Measurements from ENCODE around the gene JAK3. TPM values are rescaled to one million over a fixed set of nuclear protein-coding genes. Genes with fewer than 3 reads are reported as not detected.

Gene JAK3
- total and polyA plus RNA-seq, 2 of the 13 experiments (the other 11 are each of a cell fraction or from before 2014, with no cell fraction given) = 3.4 to 18.6 TPM

GRCh38 chr19:17855280-17856152, 7.7 kb upstream of the JAK3 start (continued):
- TF ChIP-seq PBX3 (CRISPR knock-in tag; IDR thresholded peaks at IDR 0.05; ENCODE audit: borderline replicate concordance) = no peak
- no peak for TF ChIP-seq SP5 (CRISPR knock-in tag; IDR thresholded peaks at IDR 0.05; ENCODE audit: borderline replicate concordance, low read depth)
- TF ChIP-seq PAWR (CRISPR knock-in tag; IDR thresholded peaks at IDR 0.05; ENCODE audit: borderline replicate concordance) = no peak
- TF ChIP-seq SMAD9 (CRISPR knock-in tag; IDR thresholded peaks at IDR 0.05) = no peak
- TF ChIP-seq ZNF770 (CRISPR knock-in tag; IDR thresholded peaks at IDR 0.05) = no peak
- no peak for TF ChIP-seq SRY (CRISPR knock-in tag; IDR thresholded peaks at IDR 0.05)
- no peak for TF ChIP-seq MNT (IDR thresholded peaks at IDR 0.05)
- no peak for TF ChIP-seq ZHX1 (CRISPR knock-in tag; IDR thresholded peaks at IDR 0.05; ENCODE audit: low read depth)
- no peak for TF ChIP-seq ZNF329 (CRISPR knock-in tag; IDR thresholded peaks at IDR 0.05; ENCODE audit: low read depth)
- no peak for TF ChIP-seq ZSCAN22 (CRISPR knock-in tag; IDR thresholded peaks at IDR 0.05)
- no peak for TF ChIP-seq TEF (CRISPR knock-in tag; IDR thresholded peaks at IDR 0.05)
- no peak for TF ChIP-seq ZSCAN5A (CRISPR knock-in tag; IDR thresholded peaks at IDR 0.05; ENCODE audit: borderline replicate concordance)
- no peak for TF ChIP-seq POLR2AphosphoS5 (IDR thresholded peaks at IDR 0.05; ENCODE audit: low read depth, low read length)
- TF ChIP-seq ZNF253 (CRISPR knock-in tag; IDR thresholded peaks at IDR 0.05; ENCODE audit: borderline replicate concordance) = no peak
- TF ChIP-seq EHMT2 (IDR thresholded peaks at IDR 0.05; ENCODE audit: borderline replicate concordance, low read depth, low read length) = no peak
- no peak for TF ChIP-seq ISL2 (CRISPR knock-in tag; IDR thresholded peaks at IDR 0.05)
- TF ChIP-seq RAD21 (CRISPR knock-in tag; IDR thresholded peaks at IDR 0.05) = peak; percentile 95
- TF ChIP-seq ZNF335 (CRISPR knock-in tag; IDR thresholded peaks at IDR 0.05) = no peak
